Activated CD4-positive, alpha-beta memory T cell treated with anti-CD3 and anti-CD28 coated beads for 36 hours (primary cell): ENCODE data around the gene DMTF1. TPM values are rescaled to one million over a fixed set of nuclear protein-coding genes. Genes with fewer than 3 reads are reported as not detected.
"Not testable (repeated sequence)": the region's sequence is repeated elsewhere in the genome, so short reads cannot be mapped to it uniquely, and the experiment has no call there.

Experiments
- CTCF ChIA-PET: fragments of 350-600 bp; sonication (Branson Sonifier 250); formaldehyde crosslinking; loops from one replicate; lab custom pipeline; 2021; ENCODE audit warnings: antibody characterized with exemption, inconsistent platforms; lab: Charles Lee
- POLR2A ChIA-PET: fragments of 350-600 bp; sonication (Branson Sonifier 250); formaldehyde crosslinking; loops from one replicate; lab custom pipeline; 2021; ENCODE audit warnings: antibody characterized with exemption; lab: Charles Lee
- DNase-seq: peaks from one replicate; pipeline ENCODE4 v3.0.0-alpha.2; 2020
- H3K27ac Mint-ChIP-seq: one replicate; pipeline ENCODE4 v1.8.0; 2021; ENCODE audit warnings: mixed read lengths
- H3K27me3 Mint-ChIP-seq: one replicate; pipeline ENCODE4 v1.8.0; 2021; ENCODE audit warnings: mixed read lengths
- H3K36me3 Mint-ChIP-seq: one replicate; pipeline ENCODE4 v1.8.0; 2021; ENCODE audit warnings: mixed read lengths
- H3K4me1 Mint-ChIP-seq: one replicate; pipeline ENCODE4 v1.8.0; 2021; ENCODE audit warnings: low read depth, mixed read lengths
- H3K4me3 Mint-ChIP-seq: one replicate; pipeline ENCODE4 v1.8.0; 2021; ENCODE audit warnings: mild to moderate bottlenecking, mixed read lengths
- H3K9me3 Mint-ChIP-seq: one replicate; pipeline ENCODE4 v1.8.0; 2021; ENCODE audit warnings: mixed read lengths
- intact Hi-C: fragments of 100-400 bp; cut with micrococcal nuclease; formaldehyde crosslinking; loops from one replicate; pipeline ENCODE4 v1.15.1; 2023
- total RNA-seq, 2 experiments: library from RNA; stranded (reverse); gene quantifications; one replicate each; pipeline ENCODE4 v1.2.3, GENCODE V29; 2021

DMTF1 gene
- total RNA-seq, 2 experiments from 2014 or later: 62.7 to 71.1 TPM

- CTCF ChIA-PET: interaction anchor here (3.3 kb wide), 1 partner anchor 11 kb away, joined by 12 read pairs; no protein-coding TSS in a partner anchor
Observed at GRCh38 chr7:87225696-87226095, 73.4 kb downstream of the DMTF1 start.

GRCh38 chr7:87226495-87226894 lies 74.2 kb downstream of the DMTF1 start:
- ChIA-PET POLR2A (no interaction called here), CTCF (interaction anchor here (3.3 kb wide), 1 partner anchor 10 kb away, joined by 12 read pairs; no protein-coding TSS in a partner anchor)
- no peak overlapping the region for H3K27ac Mint-ChIP-seq
- H3K36me3 Mint-ChIP-seq: no peaks in the 10 kb centered on the region
- no peaks in the 10 kb centered on the region for H3K9me3 Mint-ChIP-seq
- intact Hi-C loops: no loop called here
- no peaks in the 10 kb centered on the region for H3K27me3 Mint-ChIP-seq
- peaks cover 12% of the 10 kb centered on the region for H3K4me1 Mint-ChIP-seq
- DNase-seq: no peak
- H3K4me3 Mint-ChIP-seq: no peak overlapping the region

More at GRCh38 chr7:87225696-87226095, 73.4 kb downstream of the DMTF1 start:
- Mint-ChIP-seq H3K27ac (no peak overlapping the region), H3K27me3 (no peaks in the 10 kb centered on the region), H3K4me1 (peaks cover 16% of the 10 kb centered on the region), H3K36me3 (no peaks in the 10 kb centered on the region), H3K4me3 (no peak overlapping the region), H3K9me3 (no peaks in the 10 kb centered on the region)
- DNase-seq: no peak
- POLR2A ChIA-PET: no interaction called here
- intact Hi-C loops: no loop called here

GRCh38 chr7:87231258-87231657 lies 79.0 kb downstream of the DMTF1 start:
- H3K4me3 Mint-ChIP-seq: no peak overlapping the region
- H3K27me3 Mint-ChIP-seq: no peaks in the 10 kb centered on the region
- POLR2A ChIA-PET: no interaction called here
- H3K4me1 Mint-ChIP-seq: peaks cover 7% of the 10 kb centered on the region
- intact Hi-C loops: no loop called here
- CTCF ChIA-PET: interaction anchor here (0.5 kb wide), 1 partner anchor 196 kb away, joined by 3 read pairs; no protein-coding TSS in a partner anchor
- no peak for DNase-seq
- no peaks in the 10 kb centered on the region for H3K36me3 Mint-ChIP-seq
- H3K27ac Mint-ChIP-seq: no peak overlapping the region
- no peaks in the 10 kb centered on the region for H3K9me3 Mint-ChIP-seq

GRCh38 chr7:87231711-87232110 lies 79.5 kb downstream of the DMTF1 start:
- intact Hi-C loops: no loop called here
- CTCF ChIA-PET: no interaction called here
- H3K27ac Mint-ChIP-seq: no peak overlapping the region

GRCh38 chr7:87234949-87235348 lies 82.7 kb downstream of the DMTF1 start:
- intact Hi-C loops: no loop called here
- ChIA-PET CTCF (interaction anchor here (1.0 to 1.1 kb wide), 2 partner anchors 86 to 309 kb away, joined by 3 read pairs; no protein-coding TSS in a partner anchor), POLR2A (interaction anchor here (1.1 kb wide), 1 partner anchor 14 kb away, joined by 3 read pairs; no protein-coding TSS in a partner anchor)
- Mint-ChIP-seq H3K27me3 (peaks cover 1% of the 10 kb centered on the region), H3K9me3 (no peaks in the 10 kb centered on the region), H3K4me3 (no peak overlapping the region), H3K27ac (no peak overlapping the region), H3K4me1 (peaks cover 5% of the 10 kb centered on the region), H3K36me3 (no peaks in the 10 kb centered on the region)
- DNase-seq: no peak

More at GRCh38 chr7:87231711-87232110, 79.5 kb downstream of the DMTF1 start:
- Mint-ChIP-seq H3K9me3 (no peaks in the 10 kb centered on the region), H3K36me3 (no peaks in the 10 kb centered on the region), H3K27me3 (no peaks in the 10 kb centered on the region), H3K4me3 (no peak overlapping the region), H3K4me1 (peaks cover 4% of the 10 kb centered on the region)
- no peak for DNase-seq
- POLR2A ChIA-PET: no interaction called here

- H3K27me3 Mint-ChIP-seq, POLR2A ChIA-PET, H3K4me3 Mint-ChIP-seq, H3K9me3 Mint-ChIP-seq, intact Hi-C loops, H3K27ac Mint-ChIP-seq, H3K36me3 Mint-ChIP-seq, H3K4me1 Mint-ChIP-seq, DNase-seq, CTCF ChIA-PET: not testable (repeated sequence)
Observed at GRCh38 chr7:87238464-87239051, 86.3 kb downstream of the DMTF1 start.

- intact Hi-C loops, H3K4me1 Mint-ChIP-seq, H3K27ac Mint-ChIP-seq, H3K27me3 Mint-ChIP-seq, H3K4me3 Mint-ChIP-seq, DNase-seq, CTCF ChIA-PET, H3K36me3 Mint-ChIP-seq, POLR2A ChIA-PET: not testable (repeated sequence)
- H3K9me3 Mint-ChIP-seq: peaks cover 19% of the 10 kb centered on the region
Observed at GRCh38 chr7:87245671-87246070, 93.4 kb downstream of the DMTF1 start.

Other genes starting within 250 kb of the DMTF1 start
- 1 to 10 TPM; 4.0 to 4.1 TPM for gene ELAPOR2, start 92.8 kb upstream of the DMTF1 start, total RNA-seq
- 10 to 100 TPM; 44.7 to 47.8 TPM for gene TMEM243, start 67.3 kb downstream of the DMTF1 start, total RNA-seq
- gene CROT, start 193.2 kb downstream of the DMTF1 start, total RNA-seq: 1 to 10 TPM; 8.5 to 9.6 TPM